ENCODE data around the gene TICRR. TPM values are rescaled to one million over a fixed set of nuclear protein-coding genes. Genes with fewer than 3 reads are reported as not detected.

Gene TICRR
- total RNA-seq, 1 donor from 2014 or later, result 5.2 TPM

DNA sequence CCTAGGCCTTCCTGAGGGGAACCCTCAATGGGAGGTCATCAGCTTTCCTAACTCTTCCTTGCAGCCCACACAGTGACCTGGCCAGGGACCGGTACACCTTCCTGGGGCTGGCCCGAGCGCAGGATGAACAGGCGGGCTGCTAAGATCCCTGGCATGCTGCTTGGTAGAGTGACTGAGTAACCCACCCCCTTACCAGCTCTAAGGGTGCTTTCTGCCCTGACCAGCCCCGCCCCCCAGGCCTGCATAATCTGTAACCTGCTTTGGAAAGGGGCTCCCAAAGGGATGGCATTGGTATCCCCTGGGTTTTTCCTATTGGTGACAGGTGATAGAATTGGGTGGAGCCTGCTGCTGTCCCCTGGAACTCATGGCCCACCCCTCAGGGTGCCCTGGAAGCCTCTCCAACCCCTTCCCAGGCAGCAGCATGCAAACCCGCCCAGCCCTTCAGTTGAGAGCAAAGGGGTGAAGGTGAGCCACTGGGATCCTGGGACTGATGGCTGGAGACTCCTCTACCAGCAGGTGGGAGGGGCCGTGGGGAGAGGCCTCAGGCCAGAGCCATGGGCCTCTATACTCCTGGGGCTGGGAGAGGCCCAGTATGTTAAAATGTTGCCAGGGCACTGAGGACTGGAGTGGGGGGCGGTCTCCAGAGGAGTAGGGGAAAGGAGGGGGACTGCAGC lies 91.1 kb downstream of the TICRR start:
- TF ChIP-seq POLR2A (IDR thresholded peaks at IDR 0.05) (no peak), POLR2AphosphoS5 (IDR thresholded peaks at IDR 0.05; ENCODE audit: insufficient read depth in 1 of 2, low read depth in 1 of 2) (no peak), CTCF (IDR thresholded peaks at IDR 0.05) (no peak)
- Histone ChIP-seq H3K4me3 (peak overlapping the region; percentile 38 to 60), H3K9me3 (no peaks in the 10 kb centered on the region), H3K36me3 (no peaks in the 10 kb centered on the region), H3K4me1 (peaks cover 18% of the 10 kb centered on the region), H3K27me3 (no peaks in the 10 kb centered on the region), H3K27ac (peak overlapping the region; percentile 81)
- intact Hi-C loops (cut with DNase I), result no loop called here
- no peak for DNase-seq (ENCODE audit: extremely low spot score in 2 of 2)

DNA sequence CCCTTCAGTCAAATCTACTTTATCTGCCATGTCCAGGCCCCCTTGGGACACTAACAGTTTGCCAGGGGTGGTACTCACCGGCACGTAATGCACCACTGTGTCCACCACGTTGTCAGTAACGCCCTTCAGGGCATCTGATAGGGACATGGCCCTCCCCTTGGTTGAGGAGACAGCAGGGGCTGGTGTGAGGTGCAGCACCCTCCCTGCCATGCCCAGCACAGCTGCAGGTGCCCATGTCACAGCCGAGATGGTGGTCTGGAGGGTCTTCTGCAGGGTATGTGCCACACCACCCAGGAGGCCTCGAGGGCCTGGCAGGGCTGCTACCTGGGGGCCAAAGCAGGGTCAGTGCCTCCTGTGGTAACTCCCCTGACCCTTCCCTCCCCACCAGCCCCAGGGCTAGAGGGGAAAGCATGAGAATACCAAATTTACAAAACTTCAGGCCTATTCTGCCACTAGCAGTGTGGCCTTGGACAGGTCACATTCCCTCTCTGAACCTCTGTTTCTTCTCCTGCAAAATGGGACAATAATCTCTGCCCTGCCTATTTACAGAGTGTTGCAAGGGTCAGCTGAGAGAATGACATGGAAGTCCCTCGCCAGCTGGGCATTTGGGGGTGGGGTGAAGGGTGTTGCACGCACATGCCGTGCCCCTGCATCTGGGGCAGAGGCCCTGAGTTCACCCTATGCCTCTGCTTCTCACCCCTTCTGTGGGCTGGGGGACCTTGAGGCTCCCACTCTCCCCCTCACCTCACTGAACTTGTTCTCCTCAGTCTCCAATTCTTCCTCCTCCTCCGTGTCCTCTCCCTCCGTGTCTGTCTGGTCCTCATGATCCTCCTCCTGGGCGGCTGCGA lies 91.8 kb downstream of the TICRR start:
- no peak for DNase-seq (ENCODE audit: extremely low spot score in 2 of 2)
- Histone ChIP-seq H3K4me3 (no peak overlapping the region), H3K27ac (no peak overlapping the region), H3K36me3 (no peaks in the 10 kb centered on the region), H3K4me1 (peaks cover 24% of the 10 kb centered on the region), H3K27me3 (no peaks in the 10 kb centered on the region), H3K9me3 (no peaks in the 10 kb centered on the region)
- TF ChIP-seq POLR2A (IDR thresholded peaks at IDR 0.05), result no peak
- no peak for TF ChIP-seq POLR2AphosphoS5 (IDR thresholded peaks at IDR 0.05; ENCODE audit: insufficient read depth in 1 of 2, low read depth in 1 of 2)
- TF ChIP-seq CTCF (IDR thresholded peaks at IDR 0.05), result no peak
- intact Hi-C loops (cut with DNase I), result no loop called here

DNA sequence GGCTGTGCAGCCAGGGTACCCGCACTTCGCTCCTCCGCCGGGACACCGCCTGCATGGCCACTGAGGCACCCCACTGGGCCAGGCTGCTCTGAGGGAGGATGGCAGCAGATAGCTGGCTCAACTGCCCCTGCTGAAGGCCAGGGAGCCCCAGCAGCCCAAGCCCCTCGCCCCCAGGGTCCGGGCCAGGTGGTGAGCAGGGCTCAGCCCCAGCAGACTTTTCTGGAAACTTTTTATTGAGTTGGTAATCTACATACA lies 92.4 kb downstream of the TICRR start:
- Histone ChIP-seq H3K4me1 (peaks cover 22% of the 10 kb centered on the region), H3K27ac (no peak overlapping the region), H3K4me3 (no peak overlapping the region), H3K36me3 (no peaks in the 10 kb centered on the region), H3K27me3 (no peaks in the 10 kb centered on the region), H3K9me3 (no peaks in the 10 kb centered on the region)
- no peak for DNase-seq (ENCODE audit: extremely low spot score in 2 of 2)
- intact Hi-C loops (cut with DNase I), result no loop called here
- TF ChIP-seq POLR2A (IDR thresholded peaks at IDR 0.05), result no peak
- TF ChIP-seq POLR2AphosphoS5 (IDR thresholded peaks at IDR 0.05; ENCODE audit: insufficient read depth in 1 of 2, low read depth in 1 of 2), result no peak
- no peak for TF ChIP-seq CTCF (IDR thresholded peaks at IDR 0.05)

- Histone ChIP-seq H3K36me3 (no peaks in the 10 kb centered on the region), H3K9me3 (no peaks in the 10 kb centered on the region), H3K4me3 (no peak overlapping the region), H3K27ac (no peak overlapping the region), H3K27me3 (no peaks in the 10 kb centered on the region), H3K4me1 (peaks cover 17% of the 10 kb centered on the region)
- TF ChIP-seq POLR2AphosphoS5 (IDR thresholded peaks at IDR 0.05; ENCODE audit: insufficient read depth in 1 of 2, low read depth in 1 of 2) (no peak), POLR2A (IDR thresholded peaks at IDR 0.05) (no peak), CTCF (IDR thresholded peaks at IDR 0.05) (no peak)
- intact Hi-C loops (cut with DNase I), result no loop called here
- no peak for DNase-seq (ENCODE audit: extremely low spot score in 2 of 2)
These were observed 92.9 kb downstream of the TICRR start for GRCh38 chr15:89668171-89668570.

- H3K27ac ChIP-seq, result no peak overlapping the region
- intact Hi-C loops (cut with DNase I), result no loop called here
- no peaks in the 10 kb centered on the region for H3K36me3 ChIP-seq
- no peaks in the 10 kb centered on the region for H3K27me3 ChIP-seq
- no peak overlapping the region for H3K4me3 ChIP-seq
- DNase-seq (ENCODE audit: extremely low spot score in 2 of 2), result no peak
- TF ChIP-seq POLR2AphosphoS5 (IDR thresholded peaks at IDR 0.05; ENCODE audit: insufficient read depth in 1 of 2, low read depth in 1 of 2) (no peak), POLR2A (IDR thresholded peaks at IDR 0.05) (no peak), CTCF (IDR thresholded peaks at IDR 0.05) (no peak)
- H3K4me1 ChIP-seq, result peaks cover 16% of the 10 kb centered on the region
- no peaks in the 10 kb centered on the region for H3K9me3 ChIP-seq
These were observed 94.1 kb downstream of the TICRR start for GRCh38 chr15:89669309-89669865.

All from vagina (tissue), 2 donors.